Activated naive CD4-positive, alpha-beta T cell treated with Interleukin-2 at 50 U/mL for 16 hours (primary cell): Measurements from ENCODE around the gene NSFL1C.

Source experiments
- DNase-seq: peaks from one replicate; pipeline ENCODE4 v3.0.0-alpha.2; 2020

Gene NSFL1C

GRCh38 chr20:1484438-1485116, 17.9 kb upstream of the NSFL1C start:
- no peak for DNase-seq

DNA sequence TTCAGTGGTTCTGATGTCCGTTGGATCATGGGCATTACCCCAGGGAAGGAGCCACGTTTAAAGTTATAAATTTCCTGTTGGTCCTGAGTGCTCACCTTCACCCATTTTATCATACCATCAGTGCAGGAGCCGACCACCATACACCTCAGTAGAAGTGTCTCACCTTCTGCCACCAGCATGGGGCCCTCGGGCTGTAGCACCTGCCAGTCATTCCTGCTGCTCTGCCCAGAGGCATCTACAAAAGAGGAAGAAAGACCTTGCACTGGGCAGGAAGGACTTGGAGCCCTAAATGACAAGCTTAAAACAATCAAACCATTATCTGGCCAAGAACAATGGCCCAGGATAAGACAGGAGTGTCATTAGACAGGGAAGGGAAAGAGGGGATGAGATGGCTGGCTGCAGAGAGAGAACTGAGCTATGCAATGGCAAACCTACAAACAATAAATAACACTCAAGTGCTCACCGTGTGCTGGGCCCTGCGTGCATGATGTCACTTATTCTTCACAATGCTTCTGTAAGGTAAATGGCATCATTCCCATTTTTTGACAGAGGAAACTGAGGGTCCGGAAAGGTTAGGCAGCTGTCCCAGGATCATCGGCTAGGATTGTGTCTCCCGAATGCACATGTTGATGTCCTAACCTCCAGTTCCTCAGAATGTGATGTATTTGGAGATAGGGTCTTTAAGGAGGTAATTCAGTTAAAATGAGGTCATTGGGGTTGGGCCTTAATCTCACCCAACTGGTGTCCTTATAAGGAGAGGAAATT, 13.4 kb upstream of the NSFL1C start:
- no peak for DNase-seq

DNA sequence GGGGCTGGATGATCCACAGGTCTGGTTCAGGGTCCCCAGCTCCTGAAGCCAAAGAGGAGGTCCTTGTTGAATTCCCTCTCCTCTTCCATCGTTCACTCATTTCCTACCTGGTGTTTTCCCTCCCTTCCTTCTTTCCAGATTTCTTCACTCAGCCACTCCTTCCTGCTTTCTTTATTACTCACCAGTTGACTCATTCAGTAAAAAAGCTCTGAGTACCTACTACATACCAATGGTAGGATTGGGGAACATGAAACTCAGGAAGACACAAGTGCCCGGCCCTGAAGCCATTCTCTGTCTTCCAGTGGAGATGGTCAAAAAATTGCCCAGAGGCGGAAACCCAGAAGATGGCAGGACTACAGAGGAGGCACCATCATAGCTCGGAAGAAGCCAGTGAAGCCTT, 11.9 kb upstream of the NSFL1C start:
- DNase-seq, result no peak

DNA sequence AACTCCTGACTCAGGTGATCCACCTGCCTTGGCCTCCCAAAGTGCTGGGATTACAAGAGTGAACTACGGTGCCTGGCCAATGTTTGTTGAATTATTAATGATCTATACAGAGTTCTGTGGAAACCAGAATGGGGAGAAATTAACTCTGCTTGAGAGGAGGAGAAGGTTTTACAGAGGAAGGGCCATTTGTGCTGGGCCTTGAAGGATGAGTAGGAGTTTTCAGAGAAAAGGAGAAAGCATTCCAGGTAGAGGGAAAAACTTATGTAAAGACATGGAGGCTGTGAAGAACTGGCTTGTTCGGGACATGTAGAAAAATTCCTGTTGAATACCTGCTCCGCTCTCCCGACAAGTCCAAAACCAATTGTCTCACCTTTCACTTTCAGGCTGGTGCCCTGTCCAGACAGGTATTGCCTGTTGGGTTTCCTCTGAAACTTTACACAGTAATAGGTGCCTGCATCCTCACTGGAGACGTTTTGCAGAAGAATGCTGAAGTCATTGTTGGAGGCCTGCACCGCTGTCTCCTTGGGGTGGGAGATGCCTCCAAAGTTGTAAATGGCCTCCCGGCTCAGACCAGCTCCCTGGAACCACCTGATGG, 11.3 kb upstream of the NSFL1C start:
- no peak for DNase-seq

GRCh38 chr20:1474817-1475603, 8.4 kb upstream of the NSFL1C start:
- no peak for DNase-seq

GRCh38 chr20:1474325-1474724, 7.7 kb upstream of the NSFL1C start:
- no peak for DNase-seq

DNA sequence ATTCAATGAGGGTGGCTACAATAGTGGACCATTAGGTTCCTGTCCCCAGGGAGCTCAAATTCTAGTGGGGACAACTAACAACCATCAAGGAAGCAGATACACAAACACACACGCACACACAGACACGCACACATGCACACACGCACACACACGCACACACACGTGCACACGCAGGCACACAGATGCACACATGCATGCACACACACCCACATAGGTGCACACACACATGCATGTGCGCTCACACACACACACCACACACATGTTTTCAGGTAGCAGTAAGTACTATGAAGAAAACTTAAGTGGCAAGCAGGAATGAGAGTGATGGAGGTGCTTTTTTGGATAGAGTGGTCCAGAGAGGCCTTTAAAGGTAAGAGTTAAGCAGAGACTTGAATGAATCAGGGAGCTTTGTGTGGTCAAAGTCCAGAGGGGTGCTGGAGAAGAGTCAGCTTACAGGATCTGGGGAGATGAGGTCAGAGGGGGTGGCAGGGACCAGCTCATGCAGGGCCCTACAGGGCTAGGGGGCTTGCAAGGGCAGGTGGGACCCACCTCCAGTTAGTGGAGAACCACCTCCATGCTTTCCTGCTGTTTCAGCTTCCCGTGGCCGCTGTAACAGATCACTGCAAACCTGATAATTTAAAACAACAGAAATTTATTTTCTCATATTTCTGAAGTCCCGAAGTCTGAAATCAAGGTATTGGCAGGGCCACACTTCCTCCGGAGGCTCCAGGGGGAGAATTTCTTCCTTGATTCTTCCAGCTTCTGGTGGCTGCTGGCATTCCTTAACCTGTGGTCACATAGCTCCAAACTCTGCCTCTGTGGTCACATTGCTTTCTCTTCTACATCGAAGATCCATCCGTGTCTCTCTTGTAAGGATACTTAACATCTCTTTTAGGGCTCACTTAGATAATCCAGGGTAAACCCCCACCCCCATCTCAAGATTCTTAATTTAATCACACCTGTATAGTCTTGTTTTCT, 6.9 kb upstream of the NSFL1C start:
- DNase-seq, result no peak

GRCh38 chr20:1472556-1473245, 6.1 kb upstream of the NSFL1C start:
- DNase-seq, result no peak

- no peak for DNase-seq
These were observed 4.6 kb upstream of the NSFL1C start for GRCh38 chr20:1471242-1471641.

- DNase-seq, result no peak
These were observed 3.4 kb upstream of the NSFL1C start for GRCh38 chr20:1469925-1470571.

DNA sequence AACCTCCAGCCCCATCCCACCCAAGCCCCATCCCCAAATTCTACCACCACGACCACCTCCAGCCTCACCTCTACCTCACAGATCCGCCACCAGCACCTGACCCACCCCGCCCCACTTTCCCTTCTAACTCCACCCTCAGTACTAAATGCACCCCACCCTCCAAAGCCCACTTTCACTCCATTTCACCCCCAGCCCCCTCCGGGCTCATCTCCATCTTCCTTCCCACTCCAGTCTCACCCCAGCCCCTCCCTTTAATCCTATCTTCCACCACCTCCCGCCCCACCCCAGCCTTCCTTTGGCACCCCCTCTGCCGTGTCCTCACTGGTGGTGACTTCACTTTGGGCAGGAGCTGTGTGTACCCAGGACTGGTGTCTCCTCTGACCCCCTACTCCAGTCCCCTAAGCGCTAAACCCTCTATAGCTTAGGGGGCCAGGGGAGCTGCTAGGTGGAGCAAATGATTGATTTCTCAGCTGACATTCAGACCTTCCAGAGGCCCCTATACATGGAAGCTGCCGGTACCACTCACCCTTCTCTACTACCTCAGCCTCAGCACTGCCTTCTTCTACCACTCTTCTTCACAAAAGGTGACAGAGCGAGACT, 2.8 kb upstream of the NSFL1C start:
- no peak for DNase-seq

DNA sequence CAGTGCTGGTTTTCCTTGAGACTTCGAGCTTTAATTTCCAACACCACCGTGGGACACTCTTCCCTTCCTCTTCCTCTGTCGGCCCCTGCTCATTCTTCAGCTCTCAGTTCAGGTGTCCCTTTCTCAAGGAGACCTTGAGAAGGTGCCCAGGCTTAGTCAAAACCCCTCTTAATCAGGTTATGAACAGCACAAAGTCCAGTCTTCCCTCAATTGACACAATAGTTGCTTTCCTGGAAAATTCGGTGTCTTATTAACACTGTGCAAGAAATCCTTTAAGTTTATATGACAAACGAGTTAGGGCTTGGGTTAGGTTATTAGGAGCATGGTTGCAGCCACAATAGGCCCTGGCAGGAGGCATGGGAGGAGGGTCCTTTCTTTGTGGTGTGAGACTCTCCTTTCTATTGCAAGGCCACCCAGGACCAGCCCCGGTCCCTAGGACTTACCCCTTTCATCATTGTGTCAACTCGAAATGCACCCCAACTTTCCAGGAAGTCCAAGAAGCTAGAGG, 1.5 kb upstream of the NSFL1C start:
- DNase-seq, result no peak

DNA sequence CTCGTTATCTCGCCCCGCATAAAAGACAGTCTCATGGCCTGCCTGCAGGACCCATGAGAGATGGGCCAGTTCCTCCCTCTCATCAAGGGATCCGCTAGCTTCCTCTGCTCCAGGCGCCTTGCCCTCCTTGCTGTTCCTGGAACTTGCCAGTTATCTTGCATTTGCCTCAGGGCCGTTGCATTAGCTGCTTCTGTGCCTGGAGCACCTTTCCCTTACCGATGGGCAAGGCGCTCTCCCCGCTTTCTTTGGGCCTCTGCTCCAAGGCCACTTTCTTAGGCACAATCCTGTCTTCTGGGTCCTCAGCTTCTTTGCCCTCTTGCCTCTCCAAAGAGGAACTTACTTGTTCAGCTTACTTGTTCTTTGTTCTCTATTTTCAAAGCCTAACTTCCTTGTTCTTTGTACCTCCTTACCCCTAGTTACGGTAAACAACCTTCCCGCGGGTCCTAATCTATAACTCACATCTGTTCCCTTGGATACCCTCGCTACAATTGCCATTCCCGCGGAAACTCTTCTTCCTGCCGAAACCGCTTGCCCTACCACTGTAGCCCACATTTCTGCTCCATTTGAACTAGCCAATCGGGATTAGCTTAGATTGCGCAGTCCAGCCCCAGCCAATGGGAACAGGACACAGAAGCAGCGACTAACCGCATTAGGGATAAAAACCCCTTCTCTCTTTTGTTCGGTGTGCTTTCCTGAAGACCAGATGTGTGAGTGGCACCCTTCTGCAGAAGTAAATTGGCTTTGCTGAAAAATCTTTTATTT, 887 bp upstream of the NSFL1C start:
- no peak for DNase-seq

- no peak for DNase-seq
These were observed 369 bp upstream of the NSFL1C start for GRCh38 chr20:1467082-1467354.

DNA sequence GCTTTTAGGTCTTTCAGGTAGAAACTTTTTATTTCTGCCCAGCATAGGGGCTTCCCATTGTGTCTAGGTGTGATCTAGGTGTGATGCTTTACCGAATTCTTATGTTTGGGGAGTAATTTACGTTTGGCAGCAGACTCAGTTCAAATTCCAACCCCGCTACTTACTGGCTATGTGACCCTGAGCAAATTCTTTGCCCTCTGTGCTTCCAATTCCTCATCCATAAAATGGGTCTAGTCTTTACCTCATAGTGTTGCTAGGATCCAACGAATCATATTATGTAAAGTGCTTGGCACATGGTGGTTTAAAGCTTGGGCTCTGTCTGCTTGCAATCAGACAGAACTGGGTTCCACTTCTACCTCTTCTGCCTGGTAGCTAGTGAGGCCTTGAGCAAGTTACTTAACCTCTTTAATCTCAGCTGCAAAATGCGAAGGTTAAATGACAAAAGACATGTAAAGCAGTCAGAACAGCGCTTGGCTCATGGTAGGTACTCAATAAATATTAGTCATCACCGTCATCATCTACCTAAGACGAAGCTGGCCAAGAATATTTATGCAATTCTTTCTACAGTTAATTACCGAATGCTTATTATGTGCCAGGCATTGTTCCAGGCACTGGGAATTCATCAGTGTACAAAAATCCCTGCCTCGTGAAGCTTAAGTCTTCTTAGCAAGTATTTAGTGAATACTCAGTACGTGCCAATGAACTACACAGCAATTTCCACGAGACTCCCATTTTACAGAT, 1.0 kb downstream of the NSFL1C start:
- DNase-seq, result no peak

- no peak for DNase-seq
These were observed 2.6 kb downstream of the NSFL1C start for GRCh38 chr20:1463971-1464570.

DNA sequence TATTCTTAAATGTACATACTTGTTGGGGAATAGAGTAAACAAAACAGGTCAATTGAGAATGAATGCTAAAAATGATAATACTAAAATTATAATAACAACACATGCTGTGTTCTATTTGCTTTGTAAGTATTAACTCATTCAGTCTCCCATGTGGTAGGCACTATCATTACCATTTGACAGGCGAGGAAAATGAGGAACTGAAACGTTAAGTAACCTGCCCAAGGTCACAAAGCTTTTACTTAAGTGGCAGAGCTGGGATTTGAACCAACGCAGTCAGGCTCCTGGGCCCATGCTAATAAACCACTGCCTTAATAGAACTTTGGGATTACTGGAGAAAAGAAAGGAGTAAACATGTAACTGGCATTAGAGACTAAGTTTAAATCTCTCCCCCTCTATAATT, 3.8 kb downstream of the NSFL1C start:
- DNase-seq, result no peak

DNA sequence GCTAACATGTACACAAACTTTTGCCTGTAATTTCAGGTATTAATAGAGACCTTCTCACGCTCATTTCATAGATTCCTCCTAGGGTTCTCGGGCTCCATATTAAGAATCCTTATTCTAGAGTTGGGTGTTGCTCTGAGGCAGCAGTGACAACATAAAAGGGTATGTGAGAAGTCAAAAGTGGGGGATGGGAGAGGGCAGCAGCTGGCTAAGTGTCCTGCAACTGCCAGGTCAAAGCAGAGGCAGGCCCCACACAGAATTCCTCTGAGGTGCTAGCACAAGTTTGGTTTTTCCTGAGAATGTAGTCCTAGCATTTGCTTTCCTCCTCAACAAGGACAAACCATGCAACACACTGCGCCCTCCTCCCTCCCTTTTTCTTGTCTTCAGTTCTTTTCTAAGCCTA, 4.6 kb downstream of the NSFL1C start:
- DNase-seq, result no peak

DNA sequence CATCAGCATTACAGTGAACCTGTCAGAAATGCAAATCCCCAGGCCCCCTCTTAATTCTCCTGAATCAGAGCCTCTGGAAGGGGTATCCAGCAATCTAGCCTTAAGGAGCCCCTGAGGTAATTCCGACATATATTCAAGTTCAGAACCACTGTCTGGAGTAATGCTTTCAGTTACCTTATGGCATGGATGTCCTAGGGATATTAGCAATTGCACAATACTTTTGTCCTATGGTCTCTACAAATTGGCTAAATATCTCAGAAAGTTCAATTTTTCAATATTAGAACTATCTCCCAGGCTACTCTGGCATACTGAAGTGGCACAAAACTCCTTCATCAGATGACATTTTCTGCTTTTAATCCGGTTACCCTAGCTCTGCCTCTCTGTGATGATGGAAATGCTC, 6.4 kb downstream of the NSFL1C start:
- no peak for DNase-seq
